ENCODE results near the gene PCDHGA1.

PCDHGA1 gene

DNA sequence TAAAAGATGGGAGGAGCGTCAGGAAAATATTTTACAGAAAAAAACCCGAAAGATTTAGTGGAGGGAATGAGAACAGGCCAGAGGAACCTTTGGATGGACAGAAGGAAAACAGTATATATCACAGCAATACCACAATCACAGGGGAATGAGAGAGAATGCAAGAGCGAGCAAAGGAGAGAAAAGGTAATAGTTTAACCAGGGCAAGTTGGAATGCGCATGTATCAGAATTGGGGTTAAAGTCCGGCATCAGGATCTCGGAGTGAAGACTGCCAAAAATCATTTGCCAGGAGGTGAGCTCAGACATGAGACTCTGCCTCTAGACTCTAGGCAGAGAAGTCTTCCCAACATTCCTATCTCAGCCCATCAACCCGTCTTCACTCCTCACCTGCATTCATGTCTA, 195.3 kb downstream of the PCDHGA1 start:
- Mint-ChIP-seq H3K4me1 (peaks cover 12% of the 10 kb centered on the region), H3K9me3 (no peaks in the 10 kb centered on the region), H3K36me3 (peaks cover 45% of the 10 kb centered on the region), H3K4me3 (no peak overlapping the region), H3K27me3 (no peaks in the 10 kb centered on the region), H3K27ac (peak overlapping the region; percentile 32)
- DNase-seq (ENCODE audit: low spot score in 2 of 2) = no peak
- no peak for ATAC-seq (ENCODE audit: low read depth)

DNA sequence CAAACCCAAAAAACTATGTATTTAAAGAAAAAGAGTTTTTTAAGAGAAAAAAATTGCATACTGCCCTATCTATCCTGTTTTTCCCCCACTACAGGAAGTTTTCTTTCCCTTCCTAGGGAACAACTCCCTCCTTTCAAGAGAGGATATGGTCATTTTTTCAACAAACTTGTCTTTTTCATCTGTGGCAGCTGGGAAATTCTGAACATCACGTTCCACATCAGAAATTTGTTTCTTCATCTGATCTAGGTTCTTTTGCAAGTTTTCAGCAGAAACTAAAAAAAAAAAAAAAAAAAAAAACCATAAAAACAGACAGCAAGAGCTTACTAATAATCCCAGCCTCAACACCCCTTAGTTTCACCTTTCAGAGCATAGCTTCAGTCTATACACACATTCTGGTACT, 197.1 kb downstream of the PCDHGA1 start:
- Mint-ChIP-seq H3K9me3 (no peaks in the 10 kb centered on the region), H3K4me1 (peaks cover 9% of the 10 kb centered on the region), H3K36me3 (peaks cover 34% of the 10 kb centered on the region), H3K27me3 (no peaks in the 10 kb centered on the region), H3K4me3 (no peak overlapping the region), H3K27ac (no peak overlapping the region)
- DNase-seq (ENCODE audit: low spot score in 2 of 2) (no peak), ATAC-seq (ENCODE audit: low read depth) (no peak)

DNA sequence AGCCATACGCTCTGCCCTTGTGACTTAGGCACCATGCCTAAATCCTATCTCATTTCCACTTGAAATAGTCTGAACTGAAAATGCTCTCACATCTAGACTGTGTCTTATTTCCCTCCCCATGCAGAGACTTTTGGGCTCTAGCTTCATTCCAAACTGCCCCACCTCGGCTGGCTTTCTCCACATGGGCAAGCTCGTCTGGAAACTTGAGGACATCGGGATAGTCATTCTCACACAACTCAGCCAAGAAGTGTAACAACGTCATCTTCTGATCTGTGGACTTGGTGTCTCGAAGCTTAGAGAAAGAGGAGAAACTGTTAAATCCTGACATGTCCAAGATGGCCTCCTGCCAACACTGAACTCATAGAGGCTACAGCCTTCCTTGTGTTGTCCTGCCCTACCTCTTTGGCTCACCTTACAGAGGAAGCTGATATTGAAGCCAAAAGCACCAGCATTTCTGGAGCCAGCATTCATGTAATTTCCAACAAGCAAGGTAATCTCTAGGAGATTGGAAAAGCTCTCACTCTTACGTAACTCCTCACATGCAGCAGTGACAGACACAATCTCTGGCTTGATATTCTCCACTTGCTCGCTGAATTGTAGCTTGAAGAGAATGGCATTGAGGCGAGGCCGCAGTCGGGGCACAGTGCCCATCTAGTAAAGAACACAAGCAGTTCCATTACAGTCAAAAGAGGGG, 198.1 kb downstream of the PCDHGA1 start:
- Mint-ChIP-seq H3K4me1 (peaks cover 7% of the 10 kb centered on the region), H3K27ac (no peak overlapping the region), H3K36me3 (peaks cover 31% of the 10 kb centered on the region), H3K4me3 (no peak overlapping the region), H3K27me3 (no peaks in the 10 kb centered on the region), H3K9me3 (no peaks in the 10 kb centered on the region)
- ATAC-seq (ENCODE audit: low read depth) (no peak), DNase-seq (ENCODE audit: low spot score in 2 of 2) (no peak)

DNA sequence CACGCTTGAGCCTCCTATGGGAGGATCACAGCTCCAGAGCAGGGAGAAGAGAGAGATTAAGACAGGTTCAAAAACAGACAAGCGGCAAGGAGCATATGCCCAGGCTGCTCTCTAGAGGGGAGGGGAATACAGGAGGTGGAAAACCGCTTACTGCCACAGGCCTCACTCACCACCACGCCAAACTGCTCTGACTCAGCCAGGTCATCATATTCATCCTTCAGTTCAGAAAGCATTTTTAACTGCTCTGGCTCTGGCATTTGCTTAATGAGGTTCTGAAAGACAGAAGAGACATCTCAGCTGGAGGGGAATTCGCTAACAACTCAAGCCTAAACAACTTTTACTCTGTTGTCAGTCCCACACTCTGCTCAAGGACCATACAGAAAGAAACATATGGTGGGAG, 198.7 kb downstream of the PCDHGA1 start:
- Mint-ChIP-seq H3K27ac (no peak overlapping the region), H3K36me3 (peaks cover 31% of the 10 kb centered on the region), H3K9me3 (no peaks in the 10 kb centered on the region), H3K27me3 (no peaks in the 10 kb centered on the region), H3K4me3 (no peak overlapping the region), H3K4me1 (peaks cover 7% of the 10 kb centered on the region)
- DNase-seq (ENCODE audit: low spot score in 2 of 2) (no peak), ATAC-seq (ENCODE audit: low read depth) (no peak)

DNA sequence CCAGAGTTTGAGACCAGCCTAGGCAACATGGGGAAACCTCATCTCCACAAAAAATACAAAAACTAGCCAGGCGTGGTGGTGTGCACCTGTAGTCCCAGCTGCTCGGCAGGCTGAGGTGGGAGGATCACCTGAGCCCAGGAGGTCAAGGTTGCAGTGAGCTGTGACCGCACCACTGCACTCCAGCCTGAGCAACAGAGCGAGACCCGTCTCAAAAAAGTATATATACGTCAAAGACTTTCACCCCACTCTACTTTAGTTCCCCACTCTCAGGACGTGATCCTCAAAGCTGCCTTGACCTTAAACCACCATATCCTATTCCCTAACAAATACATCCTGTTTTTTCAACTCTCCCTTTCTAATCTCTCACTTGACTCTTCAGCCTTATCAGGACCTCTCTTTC, 199.6 kb downstream of the PCDHGA1 start:
- Mint-ChIP-seq H3K27ac (no peak overlapping the region), H3K9me3 (no peaks in the 10 kb centered on the region), H3K4me1 (peaks cover 3% of the 10 kb centered on the region), H3K36me3 (peaks cover 32% of the 10 kb centered on the region), H3K27me3 (no peaks in the 10 kb centered on the region), H3K4me3 (no peak overlapping the region)
- peak; percentile 71 for ATAC-seq (ENCODE audit: low read depth)
- no peak for DNase-seq (ENCODE audit: low spot score in 2 of 2)

DNA sequence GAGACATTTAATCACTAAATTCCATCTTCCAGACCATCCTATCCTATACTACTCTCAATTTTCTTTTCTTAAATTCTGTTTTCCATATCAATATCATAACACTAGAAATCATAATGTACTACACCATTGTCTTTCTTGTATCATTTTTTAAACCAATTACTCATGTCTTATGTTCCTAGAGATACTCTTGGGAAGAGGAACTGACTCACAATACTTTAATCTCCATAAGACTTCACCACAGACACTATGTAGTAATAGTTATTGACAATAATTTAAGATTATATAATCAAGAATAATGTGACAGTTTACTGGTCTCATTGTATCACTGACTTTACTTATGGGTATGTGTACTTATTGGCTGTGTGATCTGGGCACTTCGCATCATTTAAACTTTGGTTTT, 202.4 kb downstream of the PCDHGA1 start:
- no peaks in the 10 kb centered on the region for H3K9me3 Mint-ChIP-seq
- H3K36me3 Mint-ChIP-seq = peaks cover 31% of the 10 kb centered on the region
- ATAC-seq (ENCODE audit: low read depth) (no peak), DNase-seq (ENCODE audit: low spot score in 2 of 2) (no peak)
- no peak overlapping the region for H3K27ac Mint-ChIP-seq
- H3K4me1 Mint-ChIP-seq = peaks cover 7% of the 10 kb centered on the region
- H3K4me3 Mint-ChIP-seq = no peak overlapping the region
- no peaks in the 10 kb centered on the region for H3K27me3 Mint-ChIP-seq

DNA sequence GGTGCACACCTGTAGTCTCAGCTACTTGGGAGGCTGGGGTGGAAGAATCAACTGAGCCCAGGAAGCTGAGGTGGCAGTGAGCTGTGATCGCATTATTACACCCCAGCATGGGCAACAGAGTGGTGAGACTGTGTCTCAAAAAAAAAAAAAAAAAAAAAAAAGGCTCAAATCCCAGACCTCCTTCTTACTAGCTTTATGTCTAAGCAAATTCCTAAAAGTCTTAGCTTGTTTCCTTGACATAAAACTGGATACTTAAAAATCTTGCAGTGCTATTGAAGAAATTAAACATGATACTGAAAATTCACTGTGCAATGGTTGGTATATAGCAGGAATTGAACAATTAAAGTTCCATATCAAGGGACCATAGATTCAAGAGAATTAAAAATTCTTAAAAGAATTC, 203.6 kb downstream of the PCDHGA1 start:
- Mint-ChIP-seq H3K4me3 (no peak overlapping the region), H3K9me3 (no peaks in the 10 kb centered on the region), H3K27ac (no peak overlapping the region), H3K36me3 (peaks cover 23% of the 10 kb centered on the region), H3K4me1 (peaks cover 7% of the 10 kb centered on the region), H3K27me3 (no peaks in the 10 kb centered on the region)
- ATAC-seq (ENCODE audit: low read depth) (no peak), DNase-seq (ENCODE audit: low spot score in 2 of 2) (no peak)

DNA sequence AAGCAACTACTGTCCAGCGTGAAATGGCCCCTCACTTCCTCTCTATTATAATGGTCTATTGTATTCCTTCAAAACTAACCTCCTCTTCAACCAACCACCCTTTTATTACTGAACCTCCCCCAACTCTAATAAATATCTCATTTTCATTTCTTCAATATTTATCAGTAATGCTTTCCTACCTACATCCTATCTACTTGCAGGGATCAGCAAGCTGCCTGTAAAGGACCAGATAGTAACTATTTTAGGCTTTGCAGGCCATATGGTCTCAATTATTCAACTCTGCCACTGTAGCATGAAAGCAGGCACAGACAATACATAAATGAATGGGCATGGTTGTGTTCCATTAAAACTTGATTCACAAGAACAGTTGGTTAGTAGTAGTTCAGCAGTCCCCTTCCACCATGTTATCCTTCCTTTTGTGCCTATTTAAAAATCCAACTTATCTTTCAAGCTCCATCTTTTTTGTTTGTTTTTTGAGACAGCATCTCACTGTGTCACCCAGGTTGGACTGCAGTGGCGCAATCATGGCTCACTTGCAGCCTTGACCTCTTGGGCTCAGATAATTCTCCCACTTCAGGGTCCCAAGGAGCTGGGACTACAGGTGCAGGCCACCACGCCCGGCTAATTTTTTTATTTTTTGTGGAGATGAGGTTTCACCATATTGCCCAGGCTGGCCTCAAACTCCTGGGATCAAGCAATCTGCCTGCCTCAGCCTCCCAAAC, 204.3 kb downstream of the PCDHGA1 start:
- peaks cover 4% of the 10 kb centered on the region for H3K4me1 Mint-ChIP-seq
- no peak overlapping the region for H3K27ac Mint-ChIP-seq
- H3K9me3 Mint-ChIP-seq = no peaks in the 10 kb centered on the region
- H3K36me3 Mint-ChIP-seq = peaks cover 16% of the 10 kb centered on the region
- H3K4me3 Mint-ChIP-seq = no peak overlapping the region
- DNase-seq (ENCODE audit: low spot score in 2 of 2) (no peak), ATAC-seq (ENCODE audit: low read depth) (no peak)
- no peaks in the 10 kb centered on the region for H3K27me3 Mint-ChIP-seq

DNA sequence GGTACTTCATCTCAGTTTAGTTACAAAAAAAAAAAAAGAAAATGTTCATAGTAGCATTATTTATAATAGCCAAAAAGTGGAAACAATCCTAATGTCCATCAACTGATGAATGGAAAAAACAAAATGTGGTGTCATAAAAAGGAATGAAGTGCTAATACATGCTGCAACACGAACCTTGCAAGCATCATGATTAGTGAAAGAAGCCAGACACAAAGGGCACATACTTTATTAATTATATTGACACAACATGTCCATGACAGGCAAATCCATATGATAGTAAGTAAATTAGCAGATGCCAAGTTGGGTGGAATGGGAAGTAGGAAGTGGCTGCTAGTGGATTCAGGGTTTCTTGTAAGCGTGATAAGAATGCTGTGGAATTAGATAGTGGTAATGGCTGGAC, 212.7 kb downstream of the PCDHGA1 start:
- ATAC-seq (ENCODE audit: low read depth) = no peak
- Mint-ChIP-seq H3K9me3 (peaks cover 5% of the 10 kb centered on the region), H3K36me3 (peaks cover 33% of the 10 kb centered on the region), H3K27me3 (no peaks in the 10 kb centered on the region), H3K4me3 (no peak overlapping the region), H3K27ac (no peak overlapping the region), H3K4me1 (peaks cover 4% of the 10 kb centered on the region)
- DNase-seq (ENCODE audit: low spot score in 2 of 2) = no peak

DNA sequence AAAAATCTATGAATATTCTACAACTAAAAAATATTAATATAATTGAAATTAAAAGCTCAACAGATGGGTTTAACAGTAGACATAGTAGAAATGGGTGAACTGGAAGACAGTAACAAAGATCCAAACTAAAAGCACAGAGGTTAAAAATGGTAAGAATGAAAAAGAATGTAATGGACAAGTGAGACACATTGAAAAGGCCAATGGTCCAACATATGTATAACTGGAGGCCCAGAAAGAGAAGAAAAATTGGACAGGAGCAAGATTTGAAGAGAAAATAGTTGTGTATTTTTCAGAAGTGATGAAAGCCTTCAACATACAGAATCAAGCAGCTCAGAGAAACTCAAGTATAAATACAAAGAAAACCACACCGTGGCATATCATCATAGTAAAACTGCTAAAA, 217.2 kb downstream of the PCDHGA1 start:
- Mint-ChIP-seq H3K4me3 (no peak overlapping the region), H3K36me3 (peaks cover 42% of the 10 kb centered on the region), H3K9me3 (peaks cover 5% of the 10 kb centered on the region), H3K4me1 (peaks cover 13% of the 10 kb centered on the region), H3K27ac (no peak overlapping the region), H3K27me3 (no peaks in the 10 kb centered on the region)
- ATAC-seq (ENCODE audit: low read depth) (no peak), DNase-seq (ENCODE audit: low spot score in 2 of 2) (no peak)

DNA sequence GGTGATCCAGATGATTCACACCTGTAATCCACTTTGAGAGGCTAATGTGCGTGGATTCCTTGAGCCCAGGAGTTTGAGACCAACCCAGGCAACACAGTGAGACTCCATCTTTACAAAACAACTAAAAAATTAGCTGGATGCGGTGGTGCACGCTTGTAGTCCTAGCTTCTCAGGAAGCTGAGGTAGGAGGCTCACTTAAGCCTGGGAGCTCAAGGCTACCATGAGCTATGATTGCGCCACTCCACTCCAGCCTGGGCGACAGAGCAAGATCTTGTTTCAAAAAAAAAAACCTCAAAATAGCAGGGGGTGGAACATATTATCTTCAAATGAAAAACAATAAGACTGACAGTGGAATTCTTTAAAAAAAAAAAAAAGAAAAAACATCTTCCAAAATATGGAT, 217.6 kb downstream of the PCDHGA1 start:
- Mint-ChIP-seq H3K9me3 (peaks cover 5% of the 10 kb centered on the region), H3K4me1 (peaks cover 13% of the 10 kb centered on the region), H3K36me3 (peaks cover 42% of the 10 kb centered on the region), H3K27me3 (no peaks in the 10 kb centered on the region), H3K4me3 (no peak overlapping the region), H3K27ac (no peak overlapping the region)
- DNase-seq (ENCODE audit: low spot score in 2 of 2) = no peak
- ATAC-seq (ENCODE audit: low read depth) = no peak

DNA sequence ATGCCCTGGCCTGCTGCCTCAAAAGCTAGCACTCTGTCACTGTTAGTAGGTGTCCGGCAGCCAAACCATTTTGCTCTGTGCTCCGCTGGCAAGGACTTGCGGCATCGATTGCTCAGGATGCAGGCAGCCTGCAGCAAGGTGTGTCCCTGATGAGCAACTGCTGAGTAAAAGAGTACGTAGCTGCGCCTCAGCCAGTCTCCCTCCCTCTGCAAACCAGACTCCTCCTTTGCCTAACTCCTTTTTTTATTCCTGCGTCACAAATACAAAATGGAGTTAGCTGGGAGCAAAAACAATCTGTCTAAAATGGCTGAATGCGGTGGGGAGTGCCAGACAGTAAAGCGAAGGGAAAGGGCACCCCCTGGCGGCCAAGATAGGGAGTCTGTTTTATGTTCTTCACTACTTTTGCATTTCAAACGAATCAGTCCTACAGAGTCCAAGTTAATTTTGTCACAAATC, 227.4 kb downstream of the PCDHGA1 start:
- no peaks in the 10 kb centered on the region for H3K27me3 Mint-ChIP-seq
- ATAC-seq (ENCODE audit: low read depth) (peak; percentile 96), DNase-seq (ENCODE audit: low spot score in 2 of 2) (peak; percentile 65 to 73)
- peaks cover 28% of the 10 kb centered on the region for H3K36me3 Mint-ChIP-seq
- no peak overlapping the region for H3K4me3 Mint-ChIP-seq
- peak overlapping the region; percentile 94 for H3K27ac Mint-ChIP-seq
- peaks cover 7% of the 10 kb centered on the region for H3K4me1 Mint-ChIP-seq
- H3K9me3 Mint-ChIP-seq = no peaks in the 10 kb centered on the region

DNA sequence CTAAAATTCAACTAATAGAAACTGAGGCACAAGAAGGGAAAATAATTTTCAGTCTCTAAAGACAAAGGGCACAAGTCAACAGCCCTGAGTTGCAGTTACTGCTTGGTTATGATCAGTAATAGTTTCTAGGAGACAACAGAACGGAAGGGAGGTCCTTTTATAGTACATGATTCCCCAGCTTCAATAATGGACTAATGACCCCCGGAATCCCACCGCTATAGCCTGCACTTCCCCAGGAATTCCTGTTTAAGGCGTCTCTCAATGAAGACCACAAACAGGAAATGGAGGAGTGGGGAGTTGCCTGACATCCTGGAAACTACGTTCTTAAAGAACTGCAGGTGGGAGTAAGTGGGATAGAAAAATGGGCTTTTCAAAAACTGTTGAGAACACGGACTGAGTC, 227.8 kb downstream of the PCDHGA1 start:
- Mint-ChIP-seq H3K27ac (peak overlapping the region; percentile 94), H3K27me3 (no peaks in the 10 kb centered on the region)
- DNase-seq (ENCODE audit: low spot score in 2 of 2) = no peak

DNA sequence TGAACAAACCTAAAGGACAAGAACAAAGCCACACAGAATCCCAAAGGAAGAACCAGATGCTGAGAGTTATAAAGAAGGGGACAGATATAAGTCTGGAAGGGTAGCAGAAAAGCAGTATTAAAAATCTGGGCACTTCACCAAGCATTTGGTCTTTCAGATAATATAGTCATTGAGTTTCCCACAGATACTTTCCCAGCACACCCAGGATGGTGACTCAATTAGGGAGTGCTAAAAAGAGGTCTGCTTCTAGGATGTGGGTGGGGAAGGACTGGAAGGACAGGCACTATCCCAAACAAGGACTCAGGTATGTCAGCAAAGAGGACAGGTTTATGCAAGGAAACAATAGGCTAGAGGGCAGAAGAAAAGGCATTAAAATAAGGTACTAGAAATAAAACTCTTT, 229.1 kb downstream of the PCDHGA1 start:
- Mint-ChIP-seq H3K4me3 (no peak overlapping the region), H3K27me3 (no peaks in the 10 kb centered on the region), H3K36me3 (peaks cover 30% of the 10 kb centered on the region), H3K4me1 (peaks cover 7% of the 10 kb centered on the region), H3K27ac (peak overlapping the region; percentile 51), H3K9me3 (no peaks in the 10 kb centered on the region)
- ATAC-seq (ENCODE audit: low read depth) = no peak
- no peak for DNase-seq (ENCODE audit: low spot score in 2 of 2)

More for the DNA sequence above, 227.8 kb downstream of the PCDHGA1 start:
- H3K4me3 Mint-ChIP-seq = no peak overlapping the region
- no peaks in the 10 kb centered on the region for H3K9me3 Mint-ChIP-seq
- H3K4me1 Mint-ChIP-seq = peaks cover 7% of the 10 kb centered on the region
- peaks cover 29% of the 10 kb centered on the region for H3K36me3 Mint-ChIP-seq
- ATAC-seq (ENCODE audit: low read depth) = peak; percentile 12

DNA sequence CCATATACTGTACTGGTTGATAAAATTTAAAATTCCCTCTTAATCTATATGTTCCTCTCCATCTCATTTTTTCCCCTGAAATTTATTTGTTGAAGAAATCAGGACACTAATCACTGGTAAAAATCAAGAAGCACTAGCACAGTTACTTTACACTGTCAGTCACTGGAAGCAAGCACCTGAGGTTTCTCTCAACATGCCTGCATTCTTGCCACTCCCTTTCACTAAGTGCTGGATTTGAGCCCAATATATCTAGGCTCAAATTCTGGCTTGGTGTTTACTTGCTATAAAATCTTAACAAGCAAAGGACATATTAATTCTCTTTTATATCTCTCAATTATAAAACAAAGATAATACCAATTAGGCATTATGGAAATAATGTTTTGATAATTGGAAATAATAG, 229.8 kb downstream of the PCDHGA1 start:
- ATAC-seq (ENCODE audit: low read depth) (no peak), DNase-seq (ENCODE audit: low spot score in 2 of 2) (no peak)
- peaks cover 7% of the 10 kb centered on the region for H3K4me1 Mint-ChIP-seq
- peaks cover 30% of the 10 kb centered on the region for H3K36me3 Mint-ChIP-seq
- H3K27ac Mint-ChIP-seq = peak overlapping the region; percentile 51
- H3K27me3 Mint-ChIP-seq = no peaks in the 10 kb centered on the region
- H3K9me3 Mint-ChIP-seq = no peaks in the 10 kb centered on the region
- no peak overlapping the region for H3K4me3 Mint-ChIP-seq

Data from memory B cell (primary cell).